Bronchus fibroblast of lung (primary cell): ENCODE data around the gene PNRC2. TPM values are rescaled to one million over a fixed set of nuclear protein-coding genes. Genes with fewer than 3 reads are reported as not detected.

Source experiments
- total RNA-seq: library from RNA; depleted of rRNA; stranded (reverse); fragments of >200 nt; gene quantifications from 2 replicates; pipeline ENCODE4 v1.2.3, GENCODE V29; 2015

PNRC2 gene, protein sequence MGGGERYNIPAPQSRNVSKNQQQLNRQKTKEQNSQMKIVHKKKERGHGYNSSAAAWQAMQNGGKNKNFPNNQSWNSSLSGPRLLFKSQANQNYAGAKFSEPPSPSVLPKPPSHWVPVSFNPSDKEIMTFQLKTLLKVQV
- total RNA-seq = 60.2 and 65.1 TPM in 2 replicates

GRCh38 chr1:23959461-23960290, at the start of gene PNRC2:
TSS of gene PNRC2 (plus strand) at chr1:23959828. CDS start at chr1:23961458, 1,630 bp downstream.

DNA sequence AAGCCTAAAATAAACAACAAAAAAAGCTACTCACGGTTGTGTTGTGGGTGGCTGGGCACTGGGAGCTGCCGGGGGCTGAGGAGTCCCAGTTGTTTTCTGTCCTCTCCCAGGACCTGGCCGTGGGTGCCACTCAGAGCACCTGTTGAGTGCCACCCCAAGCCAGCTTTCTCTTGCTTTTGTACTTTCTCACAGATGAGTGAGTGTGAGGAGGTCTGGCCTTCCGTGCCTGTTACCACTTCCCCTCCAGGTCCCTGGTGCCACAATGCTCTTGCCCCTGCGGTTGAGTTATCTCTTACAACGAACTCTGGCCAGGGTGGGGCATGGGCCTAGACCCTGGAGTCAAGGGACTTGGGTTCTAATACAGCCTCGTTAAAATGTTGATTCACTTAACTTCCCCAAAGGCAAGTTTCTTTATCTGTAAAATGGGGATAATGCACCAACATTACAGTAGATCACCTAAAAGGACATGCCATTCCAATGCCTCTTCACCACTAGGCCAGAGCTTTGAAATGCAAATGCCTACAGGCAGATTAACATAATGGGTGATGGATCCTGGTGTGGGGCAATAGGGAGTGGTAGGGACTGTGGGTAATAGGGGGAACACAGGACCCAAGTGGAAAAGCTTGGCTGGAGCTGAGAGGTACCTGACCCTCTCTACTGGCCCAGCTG, 46.3 kb upstream of the PNRC2 start, which contains the start of gene CNR2:
CNR2 (minus strand) TSS at position 151 of the 669 bp plus-strand sequence. CDS start 37,745 bp downstream, outside the sequence.

DNA sequence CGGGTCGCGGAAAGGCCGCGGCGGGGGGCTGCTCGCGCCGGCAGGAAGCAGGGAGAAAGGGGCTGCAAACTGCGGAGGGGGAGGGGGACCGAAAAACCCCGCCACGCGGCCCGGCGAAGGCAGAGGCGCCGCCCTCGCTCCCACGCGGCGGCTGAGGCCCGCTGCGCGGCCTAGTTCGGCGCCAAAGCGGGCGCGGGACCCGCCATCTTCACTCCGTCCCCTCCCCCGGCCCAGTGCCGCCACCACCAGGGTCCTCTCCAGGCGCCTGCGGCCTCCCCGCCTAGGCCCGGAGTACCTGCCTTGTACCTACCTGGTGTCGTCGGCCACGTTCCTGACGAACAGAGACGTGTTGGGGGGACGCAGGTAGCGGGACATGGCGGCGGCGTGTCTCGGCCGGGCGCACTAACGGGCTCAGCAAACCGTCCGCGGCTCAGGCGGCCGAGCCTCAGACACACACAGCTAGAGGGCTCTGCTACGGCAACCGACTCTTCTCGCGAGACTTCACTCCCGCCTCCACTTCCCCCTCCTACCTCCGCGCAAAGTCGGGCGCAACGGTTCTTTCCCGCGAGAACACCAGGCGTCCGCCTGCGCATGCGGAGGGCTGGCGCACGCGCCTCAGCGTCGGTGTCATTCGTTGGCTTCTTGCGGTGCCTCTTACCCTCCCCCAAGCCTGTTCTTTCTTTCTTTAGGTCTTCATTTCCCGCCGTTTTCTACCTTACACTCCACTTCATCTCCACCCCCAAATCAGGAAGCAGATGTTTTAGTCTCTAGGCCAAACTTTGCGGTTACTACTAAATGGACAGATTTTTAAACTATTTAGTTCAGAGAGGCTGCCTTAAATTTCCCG, 20.5 kb downstream of the PNRC2 start, which contains the start of gene SRSF10:
SRSF10 (minus strand) TSS at position 447 of the 847 bp plus-strand sequence; CDS start at position 375, 72 bp downstream.

Other genes starting within 250 kb of the PNRC2 start
- 24.4 and 26.2 TPM in 2 replicates for gene ELOA, start 216.4 kb upstream of the PNRC2 start, total RNA-seq
- 47.6 and 47.9 TPM in 2 replicates for gene PITHD1, start 181.4 kb upstream of the PNRC2 start, total RNA-seq
- 53.7 and 57.2 TPM in 2 replicates for gene LYPLA2, start 168.7 kb upstream of the PNRC2 start, total RNA-seq
- gene GALE, start 159.1 kb upstream of the PNRC2 start, total RNA-seq = 81.0 and 82.9 TPM in 2 replicates
- 40.7 and 43.7 TPM in 2 replicates for gene HMGCL, start 134.4 kb upstream of the PNRC2 start, total RNA-seq
- 5.4 TPM in 2 replicates for gene FUCA1, start 91.5 kb upstream of the PNRC2 start, total RNA-seq
- not detected in 2 replicates for gene CNR2, start 46.5 kb upstream of the PNRC2 start, total RNA-seq
- gene SRSF10, start 20.5 kb downstream of the PNRC2 start, total RNA-seq = 74.0 and 86.8 TPM in 2 replicates
- gene MYOM3, start 152.3 kb downstream of the PNRC2 start, total RNA-seq = not detected in 2 replicates
- gene IL22RA1, start 183.3 kb downstream of the PNRC2 start, total RNA-seq = not detected in 2 replicates
- gene IFNLR1, start 227.5 kb downstream of the PNRC2 start, total RNA-seq = not detected in 2 replicates